HG03457 (cell line): ENCODE measurements around the gene COPG1.

Experiments
- ATAC-seq: cut with Tn5 transposase; IDR thresholded peaks from one replicate; pipeline ENCODE4 v1.9.1; 2021; ENCODE audit warnings: moderate number of reproducible peaks; ENCODE audit not compliant: unreplicated experiment

COPG1 gene

GRCh38 chr3:129312671-129313414 is 63.4 kb downstream of the COPG1 start:
- ATAC-seq = no peak

GRCh38 chr3:129313415-129313664 is 63.9 kb downstream of the COPG1 start:
- no peak for ATAC-seq

GRCh38 chr3:129313665-129314385 is 64.4 kb downstream of the COPG1 start:
- ATAC-seq = no peak

- no peak for ATAC-seq
These were observed 65.2 kb downstream of the COPG1 start for GRCh38 chr3:129314386-129315222.

- ATAC-seq = no peak
These were observed 66.0 kb downstream of the COPG1 start for GRCh38 chr3:129315223-129315997.

DNA sequence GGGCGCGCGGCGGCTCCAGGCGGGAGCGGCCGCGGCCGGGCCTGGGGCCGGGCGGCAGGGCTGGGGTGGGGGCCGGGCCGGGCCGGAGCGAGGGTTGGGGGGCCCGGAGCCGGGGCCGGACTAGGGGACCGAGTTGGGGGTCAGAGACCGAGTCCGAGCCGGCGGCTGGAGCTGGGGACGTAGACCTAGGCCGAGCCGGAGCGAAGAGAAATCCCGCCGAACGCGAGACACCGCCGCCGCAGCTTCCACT is 66.5 kb downstream of the COPG1 start:
- ATAC-seq = no peak

- no peak for ATAC-seq
These were observed 67.0 kb downstream of the COPG1 start for GRCh38 chr3:129316248-129317013.

DNA sequence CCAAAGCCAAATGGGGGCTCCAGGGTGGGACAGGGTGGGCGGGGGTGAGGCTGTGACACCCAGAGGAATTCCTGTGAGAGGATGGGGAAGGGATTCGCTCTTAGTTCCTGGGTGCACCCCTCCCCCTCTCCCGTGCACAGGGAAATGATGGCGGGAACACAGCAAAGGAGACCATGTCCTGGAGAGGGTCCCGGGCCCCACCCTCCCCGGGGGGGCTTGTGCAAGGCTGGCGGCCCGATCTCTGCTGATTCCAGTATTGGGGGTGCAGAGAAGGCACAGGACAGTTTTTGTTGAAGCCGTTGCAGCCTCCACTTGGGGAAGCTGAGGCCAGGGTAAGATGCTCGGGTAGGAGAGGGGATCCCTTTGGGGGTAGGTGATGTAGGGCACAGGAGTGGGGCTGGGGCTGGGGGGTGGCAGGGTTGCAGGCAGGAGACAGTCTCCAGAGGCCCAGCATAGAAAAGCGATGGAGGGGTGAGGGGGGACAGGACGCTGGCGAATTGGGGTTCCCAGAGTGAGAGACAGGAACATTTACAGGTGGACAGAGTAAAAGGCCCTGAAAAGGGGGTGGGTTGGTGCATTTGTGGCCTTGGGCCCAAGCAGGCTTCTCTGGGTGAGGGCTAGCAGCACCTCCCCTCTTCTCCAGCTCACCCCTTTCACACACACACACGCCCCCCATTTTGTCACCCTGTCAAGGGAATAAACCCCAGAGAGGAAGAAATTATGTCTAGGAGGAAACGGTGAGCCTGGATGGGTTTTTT is 67.8 kb downstream of the COPG1 start:
- ATAC-seq = no peak

GRCh38 chr3:129317848-129318247 is 68.4 kb downstream of the COPG1 start:
- no peak for ATAC-seq

- ATAC-seq = no peak
These were observed 69.5 kb downstream of the COPG1 start for GRCh38 chr3:129318921-129319320.

DNA sequence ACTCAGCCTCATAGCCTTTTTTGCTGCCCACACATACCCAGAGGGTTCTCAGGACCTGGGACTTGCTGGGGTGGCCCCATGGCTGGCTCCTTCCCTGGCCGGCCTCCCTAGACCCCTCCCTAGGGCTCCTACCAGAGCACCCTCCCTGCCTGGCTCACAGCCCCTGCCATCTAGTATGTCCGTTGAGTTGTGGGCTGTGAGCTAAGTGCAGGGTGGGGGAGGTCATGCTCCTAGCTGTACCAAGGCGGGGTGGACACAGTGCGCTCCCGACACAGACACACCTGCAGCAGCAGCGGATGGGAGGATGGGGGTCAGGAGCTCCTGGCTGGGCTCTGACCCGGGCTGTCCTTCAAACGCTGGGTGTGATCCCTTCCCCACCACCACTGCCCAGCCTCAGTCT is 70.9 kb downstream of the COPG1 start:
- ATAC-seq = no peak

DNA sequence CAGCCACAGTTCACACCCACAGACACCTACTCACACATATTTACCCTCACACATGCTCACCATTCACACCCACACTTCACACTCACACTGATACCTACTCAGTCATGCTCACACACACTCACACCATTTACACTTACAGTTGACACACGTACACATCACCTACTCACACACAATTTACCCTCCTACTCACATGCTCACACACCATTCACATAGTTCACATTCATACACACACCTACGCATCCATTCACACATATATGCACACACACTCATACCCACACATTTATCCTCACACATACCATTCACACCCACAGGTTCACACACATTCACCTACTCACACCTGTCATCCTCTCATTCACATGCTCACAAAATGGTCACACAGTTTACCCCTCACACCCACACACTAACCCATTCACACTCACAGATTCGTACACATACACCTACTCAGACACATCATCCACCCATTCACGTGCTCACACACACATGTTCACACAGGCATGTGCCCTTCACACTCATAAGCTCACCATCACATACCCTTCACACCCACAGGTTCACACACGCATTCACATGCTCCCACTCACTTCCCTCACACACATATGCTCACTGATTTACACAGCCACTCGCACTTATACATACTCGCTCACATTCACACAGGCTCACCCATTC is 71.5 kb downstream of the COPG1 start:
- no peak for ATAC-seq

DNA sequence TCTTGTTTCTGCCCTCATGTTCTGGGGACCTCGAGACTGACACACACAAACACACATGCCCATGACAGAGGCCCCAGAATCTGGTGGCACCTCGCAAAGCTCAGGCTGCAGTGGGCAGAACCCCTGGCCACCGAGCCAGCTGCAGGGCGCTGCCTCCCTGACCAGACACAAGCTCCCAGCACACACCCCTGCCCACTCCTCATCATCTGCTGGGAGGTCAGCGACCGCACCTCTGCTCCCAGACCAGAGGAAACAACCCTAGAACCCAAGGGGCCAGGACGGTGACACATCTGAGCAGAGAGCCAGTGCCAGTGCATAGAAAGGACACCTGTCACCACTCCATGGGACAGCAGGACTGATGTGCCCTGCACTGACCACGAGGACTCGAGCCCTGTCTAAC is 72.5 kb downstream of the COPG1 start:
- ATAC-seq = no peak

GRCh38 chr3:129323651-129324294 is 74.4 kb downstream of the COPG1 start:
- ATAC-seq = no peak

DNA sequence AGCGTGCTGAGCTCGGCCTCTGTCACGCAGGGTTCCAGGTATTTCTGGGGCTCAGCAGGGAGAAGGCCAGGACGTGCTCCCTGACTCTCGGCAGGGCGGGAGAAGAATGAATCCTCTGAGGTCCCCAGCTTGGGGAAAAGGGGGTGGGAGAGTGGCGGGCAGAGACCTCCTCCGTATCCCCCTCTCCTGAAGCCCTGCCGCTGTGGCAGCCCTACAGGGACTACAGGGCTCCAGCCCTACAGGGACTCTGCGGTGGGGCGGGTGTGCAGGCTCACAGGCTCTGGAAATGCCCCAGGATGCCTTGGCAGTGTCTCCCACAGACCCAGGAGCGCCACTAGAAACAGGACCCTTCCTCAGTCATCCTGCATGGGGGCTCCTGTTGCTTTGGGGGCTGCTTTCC is 75.4 kb downstream of the COPG1 start:
- ATAC-seq = no peak

- no peak for ATAC-seq
These were observed 76.0 kb downstream of the COPG1 start for GRCh38 chr3:129325383-129325782.

DNA sequence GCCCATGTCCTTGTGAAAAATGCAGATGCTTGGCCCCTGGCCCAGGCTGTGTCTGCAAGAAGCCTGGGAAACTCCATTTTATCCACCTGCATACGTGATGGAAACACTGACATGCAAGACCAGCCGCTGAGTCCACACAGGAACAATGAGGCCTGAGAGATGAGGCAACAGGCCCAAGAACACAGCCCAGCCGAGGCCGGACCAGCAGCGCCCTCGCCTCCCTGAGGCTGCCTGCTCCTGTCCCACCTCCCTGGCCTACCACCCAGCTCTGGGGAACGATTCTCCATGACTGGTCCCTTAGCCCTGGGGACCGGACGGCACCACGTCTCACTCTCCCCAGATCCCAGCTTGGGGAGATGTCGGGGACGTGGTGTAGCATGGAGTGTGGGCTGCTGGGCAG is 76.7 kb downstream of the COPG1 start:
- ATAC-seq = no peak

DNA sequence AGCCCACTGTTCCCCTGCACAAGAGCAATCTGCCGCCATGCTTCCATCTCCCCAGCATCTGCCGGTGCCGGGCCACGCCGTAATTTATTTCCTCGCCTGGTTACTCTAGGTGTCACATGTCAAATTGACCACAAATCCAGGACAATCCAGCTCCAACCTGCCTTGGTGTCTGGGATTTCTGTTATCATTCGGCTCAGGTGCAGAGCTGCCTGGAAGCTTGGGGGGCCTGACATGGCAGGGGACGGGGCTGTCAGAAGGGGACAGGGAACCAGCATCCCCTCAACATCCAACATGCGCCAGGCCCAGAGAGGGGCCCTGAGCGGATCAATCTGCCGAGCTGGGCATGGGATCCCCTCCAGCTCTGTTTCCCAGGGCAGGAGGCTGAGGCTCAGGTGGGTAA is 77.2 kb downstream of the COPG1 start:
- no peak for ATAC-seq
